HG03457 (cell line): Measurements from ENCODE around the gene EHBP1.

Experiments
- ATAC-seq: cut with Tn5 transposase; IDR thresholded peaks from one replicate; pipeline ENCODE4 v1.9.1; 2021; ENCODE audit warnings: moderate number of reproducible peaks; ENCODE audit not compliant: unreplicated experiment

The EHBP1 gene

DNA sequence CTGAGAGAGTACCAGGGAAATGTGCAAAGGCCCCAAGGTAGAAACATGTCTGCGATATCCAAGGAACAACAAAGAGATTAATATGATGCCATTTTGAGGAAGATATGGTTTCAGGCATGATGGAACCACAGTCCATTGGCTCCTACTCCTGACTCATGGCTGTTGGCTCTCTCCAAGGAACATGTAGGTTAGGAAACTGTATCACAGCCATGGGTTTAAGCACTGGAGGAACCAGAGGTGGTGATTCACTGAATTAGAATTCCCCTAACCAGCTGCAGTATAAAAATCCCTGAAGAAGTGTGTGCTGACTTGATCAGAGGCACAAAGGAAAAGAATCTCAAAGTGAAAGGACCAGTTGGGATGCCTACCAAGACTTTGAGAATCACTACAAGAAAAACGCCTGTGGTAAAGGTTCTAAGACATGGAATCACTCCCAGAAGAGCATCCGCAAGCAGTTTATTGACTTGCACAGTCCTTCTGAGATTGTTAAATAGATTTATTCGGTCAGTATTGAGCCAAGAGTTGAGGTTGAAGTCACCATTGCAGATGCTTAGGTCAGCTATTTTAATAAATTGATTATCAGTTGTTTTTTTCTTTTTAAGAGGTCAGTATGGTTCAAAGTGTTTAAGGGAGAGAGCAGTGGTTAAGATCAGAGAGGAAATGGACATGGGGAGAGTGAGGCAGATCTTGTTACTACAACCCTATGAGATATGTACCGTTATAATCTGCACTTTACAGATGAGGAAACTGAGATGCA is 234.4 kb downstream of the EHBP1 start:
- ATAC-seq = no peak

- ATAC-seq = no peak
Observed at GRCh38 chr2:62940697-62941096, 235.2 kb downstream of the EHBP1 start.

DNA sequence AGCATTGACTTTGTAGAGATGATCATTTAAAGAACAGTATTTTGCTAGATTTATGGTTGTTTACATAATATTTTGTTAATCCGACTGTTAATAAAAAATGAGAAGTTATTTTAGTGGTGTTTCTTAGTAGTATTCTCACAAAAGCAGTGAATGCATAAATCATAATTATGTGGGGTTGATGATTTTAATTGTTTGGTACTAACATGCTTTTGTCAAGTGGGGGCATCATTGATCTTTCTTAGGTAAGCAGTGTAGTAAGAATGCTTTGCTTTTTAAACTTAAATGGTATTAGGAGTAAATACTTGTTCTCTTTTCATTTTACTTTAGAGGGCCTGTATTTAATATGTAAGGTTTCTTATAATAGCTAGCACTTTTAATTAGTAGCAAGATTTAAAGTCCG is 235.9 kb downstream of the EHBP1 start:
- ATAC-seq = no peak

DNA sequence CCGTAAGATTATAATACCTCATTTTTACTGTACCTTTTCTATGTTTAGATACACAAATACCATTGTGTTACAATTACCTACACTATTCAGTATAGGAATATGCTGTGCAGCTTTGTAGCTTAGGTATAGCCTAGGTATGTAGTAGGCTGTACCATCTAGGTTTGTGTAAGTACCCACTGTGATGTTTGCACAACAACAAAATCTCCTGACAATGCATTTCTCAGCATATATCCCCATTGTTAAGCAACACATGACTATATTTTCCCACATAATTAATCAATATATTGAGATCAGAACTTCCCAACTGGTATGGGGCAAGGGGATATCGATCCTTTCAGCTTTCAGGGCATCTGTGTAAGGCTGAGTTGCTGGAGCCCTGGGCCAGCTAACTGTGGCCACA is 238.8 kb downstream of the EHBP1 start:
- no peak for ATAC-seq

- no peak for ATAC-seq
Observed at GRCh38 chr2:62947403-62947802, 241.9 kb downstream of the EHBP1 start.

DNA sequence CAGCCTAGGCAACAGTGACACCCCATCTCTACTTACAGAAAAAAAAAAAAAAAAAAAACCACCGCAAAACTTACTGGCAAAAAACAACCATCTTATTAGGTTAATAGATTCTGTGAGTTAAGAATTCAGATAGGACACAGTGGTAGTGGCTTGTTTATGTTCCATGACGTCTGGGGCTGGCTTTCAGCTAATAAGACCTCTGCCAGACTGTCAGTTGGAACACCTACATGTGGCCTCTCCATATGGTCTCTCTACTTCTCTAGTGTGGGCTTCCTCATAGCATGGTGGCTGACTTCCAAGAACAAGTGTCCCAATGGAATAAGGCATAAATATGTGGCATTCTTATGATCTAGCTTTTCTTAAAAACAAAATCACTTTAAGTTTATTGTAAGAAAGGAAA is 251.1 kb downstream of the EHBP1 start:
- ATAC-seq = no peak

GRCh38 chr2:62958206-62958605 is 252.7 kb downstream of the EHBP1 start:
- ATAC-seq = no peak

DNA sequence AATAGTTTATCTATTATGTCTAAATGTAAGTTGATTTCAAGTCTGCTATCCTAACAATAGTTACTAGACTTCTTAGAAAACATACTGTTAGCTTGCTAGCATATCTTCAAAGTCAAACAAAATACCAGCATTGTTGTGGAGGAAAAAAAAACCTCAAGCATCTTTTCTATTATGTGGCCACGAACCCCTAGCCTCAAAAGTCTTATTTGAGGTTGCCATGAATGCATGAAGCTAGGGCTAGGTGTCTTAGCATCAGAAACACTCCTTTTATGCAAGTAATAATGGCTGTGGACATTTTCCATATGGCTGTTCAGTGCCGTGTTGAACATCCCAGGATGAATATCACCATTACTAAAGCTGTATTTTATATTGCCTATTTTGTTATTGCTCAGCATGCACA is 258.5 kb downstream of the EHBP1 start:
- ATAC-seq = no peak

- no peak for ATAC-seq
Observed at GRCh38 chr2:62964671-62965070, 259.2 kb downstream of the EHBP1 start.

GRCh38 chr2:62966991-62967390 is 261.5 kb downstream of the EHBP1 start:
- ATAC-seq = no peak

- ATAC-seq = no peak
Observed at GRCh38 chr2:62968168-62968567, 262.7 kb downstream of the EHBP1 start.

DNA sequence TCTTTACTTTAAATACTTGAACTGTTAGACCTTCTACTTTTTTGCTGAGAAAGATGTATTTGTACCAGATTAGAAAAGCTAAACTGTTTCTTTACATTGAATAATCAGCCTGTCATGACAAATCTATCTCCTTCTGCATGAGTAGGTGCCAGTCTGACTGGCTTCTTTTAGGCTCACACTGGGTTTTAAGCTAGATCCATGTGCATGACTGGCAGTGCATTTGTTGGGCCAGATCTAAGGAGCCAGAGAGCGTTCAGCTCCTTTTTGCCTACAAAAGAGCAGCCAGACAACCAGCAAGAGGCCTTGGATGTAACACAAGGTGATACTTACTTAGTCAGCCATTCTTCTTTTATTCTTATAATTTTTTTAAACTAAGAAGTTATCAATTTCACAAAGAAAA is 263.2 kb downstream of the EHBP1 start:
- no peak for ATAC-seq

DNA sequence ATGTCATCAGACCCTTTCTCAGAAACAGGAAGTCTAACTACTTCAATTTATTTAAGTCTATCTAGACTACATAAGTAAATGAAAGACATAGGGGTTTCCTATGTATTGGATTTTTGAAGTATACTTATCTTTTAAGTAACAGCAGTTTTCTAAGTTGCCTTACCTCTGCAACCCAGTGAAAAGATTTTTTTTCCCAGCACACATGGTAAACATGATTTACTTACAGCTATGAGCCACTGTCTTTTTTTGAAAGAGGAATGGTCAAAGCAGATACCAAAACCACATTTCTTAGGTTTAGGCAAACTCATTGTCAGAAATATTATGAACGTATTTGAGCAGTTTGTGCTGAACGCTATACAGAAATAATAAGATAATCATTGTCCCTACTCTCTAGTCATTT is 266.4 kb downstream of the EHBP1 start:
- ATAC-seq = no peak

- ATAC-seq = no peak
Observed at GRCh38 chr2:62972601-62973000, 267.1 kb downstream of the EHBP1 start.

GRCh38 chr2:62974999-62975398 is 269.5 kb downstream of the EHBP1 start:
- no peak for ATAC-seq

DNA sequence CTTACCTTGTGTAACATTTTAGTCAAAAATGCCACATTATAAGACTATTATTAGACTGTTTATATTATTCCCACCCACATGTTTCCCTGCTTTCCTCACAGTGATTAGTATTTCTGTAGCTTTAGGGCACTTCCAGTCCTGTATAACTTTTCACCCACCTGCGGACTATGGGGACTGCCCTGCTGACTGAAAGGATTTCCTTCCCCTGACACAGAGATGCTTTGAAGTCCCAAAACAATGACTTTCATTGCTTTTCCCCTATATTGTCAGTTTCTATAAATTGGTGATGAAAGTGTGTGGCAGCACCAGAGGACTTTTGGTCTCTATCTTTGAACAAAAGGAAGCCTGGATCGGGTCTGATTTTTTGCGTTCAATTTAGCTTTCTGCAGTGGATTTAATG is 286.1 kb downstream of the EHBP1 start:
- ATAC-seq = no peak

GRCh38 chr2:62992561-62992960 is 287.0 kb downstream of the EHBP1 start:
- no peak for ATAC-seq

- ATAC-seq = no peak
Observed at GRCh38 chr2:62994206-62994605, 288.7 kb downstream of the EHBP1 start.

DNA sequence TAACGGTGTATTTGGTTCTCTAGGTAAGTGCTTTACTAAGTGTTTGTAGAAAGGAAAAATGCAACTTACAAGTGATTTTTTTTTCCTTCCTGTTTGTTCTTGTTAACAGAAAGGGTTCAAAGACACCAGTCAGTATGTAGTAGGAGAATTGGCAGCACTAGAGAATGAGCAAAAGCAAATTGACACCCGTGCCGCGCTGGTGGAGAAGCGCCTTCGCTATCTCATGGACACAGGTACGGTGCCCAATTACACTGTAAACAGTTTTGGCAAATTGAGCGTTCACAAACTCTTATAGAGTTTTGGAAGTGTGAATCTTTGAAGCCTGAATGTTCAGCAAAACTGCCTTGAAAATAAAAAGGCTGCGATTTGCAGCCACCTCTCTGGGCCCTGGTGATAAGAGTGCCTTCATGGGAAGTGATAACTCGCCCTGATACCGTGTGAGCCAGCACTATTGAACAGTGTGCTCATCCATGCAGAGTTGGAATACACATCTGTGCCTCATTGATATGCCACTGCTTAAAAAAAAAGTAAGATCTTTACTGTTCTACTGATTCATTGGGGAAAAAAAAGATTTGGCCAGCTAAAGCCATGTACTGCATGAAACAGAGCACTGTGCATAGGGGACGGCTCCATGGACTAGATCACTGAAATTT is 291.1 kb downstream of the EHBP1 start:
- no peak for ATAC-seq

DNA sequence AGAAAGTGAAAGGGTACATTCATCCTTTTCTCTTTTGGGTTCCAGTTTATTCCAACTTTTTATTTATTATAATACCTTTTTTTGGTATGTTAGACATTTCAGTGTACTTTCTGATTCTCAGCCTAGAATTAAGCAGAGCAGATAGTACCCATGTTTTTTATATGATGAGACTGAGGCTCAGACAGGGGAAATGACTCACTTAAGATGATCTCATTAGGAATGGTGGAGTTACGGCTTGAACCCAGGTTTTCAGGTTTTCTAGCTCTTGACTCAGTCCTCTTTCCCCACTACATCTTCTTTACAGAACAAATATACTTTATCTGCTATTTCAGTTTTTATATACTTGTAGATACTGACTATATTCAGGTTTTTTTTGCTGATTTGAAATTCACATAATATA is 293.4 kb downstream of the EHBP1 start:
- no peak for ATAC-seq

GRCh38 chr2:62999905-63000304 is 294.4 kb downstream of the EHBP1 start:
- no peak for ATAC-seq

- ATAC-seq = no peak
Observed at GRCh38 chr2:63000801-63001200, 295.3 kb downstream of the EHBP1 start.

DNA sequence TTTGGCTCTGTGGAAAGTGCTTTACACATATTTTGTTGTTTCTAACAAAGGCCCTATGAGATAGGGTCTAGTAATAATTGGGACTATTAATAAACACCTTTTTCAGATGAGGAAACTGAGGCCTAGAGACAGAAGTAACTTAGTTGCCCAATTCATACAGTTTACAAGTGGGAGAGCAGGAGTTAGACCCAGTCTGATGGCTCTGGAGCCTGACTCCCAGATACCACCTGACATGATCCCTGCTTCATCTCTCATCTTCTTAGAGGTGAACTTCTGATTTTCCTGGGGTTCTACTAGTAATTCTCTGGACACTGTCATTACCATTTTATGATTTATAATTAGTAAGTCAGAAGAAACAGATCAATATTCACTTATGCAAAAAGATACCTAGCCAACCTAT is 296.1 kb downstream of the EHBP1 start:
- ATAC-seq = no peak
